Upper lobe of right lung (tissue), 1 donor: ENCODE measurements around the gene GTF3C5. TPM values are rescaled to one million over a fixed set of nuclear protein-coding genes. Genes with fewer than 3 reads are reported as not detected.

ENCODE experiments used
- ATAC-seq: fragments of 200-7000 bp; cut with Tn5 transposase; one replicate; pipeline ENCODE4 v1.9.1; 2020; ENCODE audit warnings: mild to moderate bottlenecking, moderate library complexity
- DNase-seq: peaks from one replicate; pipeline ENCODE4 v3.0.0-alpha.2; 2020
- H3K27ac ChIP-seq: fragments of 200-600 bp; one replicate; pipeline ENCODE4 v1.8.0; 2022
- H3K27me3 ChIP-seq: fragments of 200-600 bp; one replicate; pipeline ENCODE4 v1.8.0; 2022; ENCODE audit warnings: mild to moderate bottlenecking
- H3K36me3 ChIP-seq: fragments of 200-600 bp; one replicate; pipeline ENCODE4 v1.8.0; 2022
- H3K4me1 ChIP-seq: fragments of 200-600 bp; one replicate; pipeline ENCODE4 v1.8.0; 2022
- H3K4me3 ChIP-seq: fragments of 200-600 bp; one replicate; pipeline ENCODE4 v1.8.0; 2022; ENCODE audit warnings: mild to moderate bottlenecking
- H3K9me3 ChIP-seq: fragments of 200-600 bp; one replicate; pipeline ENCODE4 v1.8.0; 2022
- CTCF ChIP-seq: fragments of 200-600 bp; IDR thresholded peaks from one replicate; pipeline ENCODE4 v1.8.0; 2022; ENCODE audit warnings: antibody characterized with exemption
- intact Hi-C: fragments of 100-400 bp; cut with DNase I; formaldehyde crosslinking; loops from one replicate; pipeline ENCODE4 v1.11.0; 2022
- total RNA-seq: library from RNA; stranded (reverse); fragmentation: NEBNext Ultra II Directional; extraction: Animal tissue kit (Norgen Biotek cat#: 25700); gene quantifications from one replicate; pipeline ENCODE4 v1.2.1, GENCODE V29; 2021
- donor health status: DM: no; HTN: yes; CAD: no; lungs with severe emphysema.

Gene GTF3C5
- total RNA-seq, 1 donor from 2014 or later: 41.7 TPM

DNA sequence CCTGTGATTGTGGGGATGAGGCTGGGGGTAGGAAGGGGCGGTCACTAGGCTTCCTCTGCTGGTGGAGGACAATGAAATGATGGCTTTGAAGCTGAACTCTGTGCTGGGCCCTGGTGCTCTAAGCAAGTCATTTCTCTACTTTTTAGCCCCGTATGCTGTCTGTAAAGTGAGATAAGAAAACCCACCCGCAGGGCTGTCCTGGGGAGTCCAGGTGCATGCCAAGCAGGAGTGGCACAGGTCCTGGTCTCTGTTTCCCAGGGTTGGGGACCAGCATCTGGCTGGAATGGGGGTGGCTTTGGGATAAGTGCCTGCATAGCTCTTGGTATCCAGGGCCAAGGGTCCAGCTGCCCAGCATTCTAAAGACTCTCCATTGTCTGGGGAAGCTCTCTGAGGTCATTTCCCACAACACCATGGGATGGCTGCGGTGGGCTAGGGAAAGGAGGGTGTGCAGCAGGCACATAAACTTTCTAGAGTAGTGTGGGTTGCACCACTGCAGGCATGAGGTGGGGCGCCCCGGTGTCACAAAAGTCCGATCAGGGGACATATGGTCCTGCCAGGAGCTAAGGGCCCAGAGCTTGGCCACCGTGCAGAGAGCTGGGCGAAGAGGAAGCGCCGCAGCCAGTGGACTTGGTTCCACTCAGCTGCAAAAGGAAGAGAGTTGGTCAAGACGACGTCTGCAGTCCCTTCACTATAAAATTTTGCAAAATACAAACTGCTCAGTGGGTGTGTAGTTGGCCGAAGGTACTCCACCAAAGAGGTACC lies 25.6 kb upstream of the GTF3C5 start:
- Histone ChIP-seq H3K9me3 (no peaks in the 10 kb centered on the region), H3K27ac (no peak overlapping the region), H3K4me1 (no peaks in the 10 kb centered on the region), H3K36me3 (no peaks in the 10 kb centered on the region), H3K4me3 (no peak overlapping the region), H3K27me3 (peaks cover 21% of the 10 kb centered on the region)
- DNase-seq (no peak), ATAC-seq (no peak)
- intact Hi-C loops: no loop called here
- TF ChIP-seq CTCF: no peak

DNA sequence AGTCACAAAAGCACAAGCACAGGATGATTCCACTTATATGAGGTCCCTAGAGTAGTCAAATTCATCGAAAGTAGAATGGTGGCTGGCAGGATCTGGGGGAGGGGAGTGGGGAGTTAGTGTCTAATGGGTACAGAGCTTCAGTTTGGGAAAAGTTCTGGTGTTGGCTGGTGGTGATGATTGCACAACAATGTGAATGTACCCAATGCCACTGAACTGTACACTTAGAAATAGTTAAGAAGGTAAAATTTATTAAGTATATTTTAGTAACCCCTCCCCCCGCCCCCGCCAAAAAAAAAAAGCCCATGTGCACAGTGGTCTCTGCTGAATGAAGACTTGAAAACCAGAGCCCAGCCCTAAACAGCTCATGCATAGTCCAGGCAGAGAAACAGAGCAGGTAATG lies 24.8 kb upstream of the GTF3C5 start:
- no peaks in the 10 kb centered on the region for H3K9me3 ChIP-seq
- peaks cover 21% of the 10 kb centered on the region for H3K27me3 ChIP-seq
- DNase-seq (no peak), ATAC-seq (no peak)
- no peaks in the 10 kb centered on the region for H3K36me3 ChIP-seq
- H3K4me1 ChIP-seq: no peaks in the 10 kb centered on the region
- no peak for TF ChIP-seq CTCF
- intact Hi-C loops: no loop called here
- no peak overlapping the region for H3K27ac ChIP-seq
- H3K4me3 ChIP-seq: no peak overlapping the region

DNA sequence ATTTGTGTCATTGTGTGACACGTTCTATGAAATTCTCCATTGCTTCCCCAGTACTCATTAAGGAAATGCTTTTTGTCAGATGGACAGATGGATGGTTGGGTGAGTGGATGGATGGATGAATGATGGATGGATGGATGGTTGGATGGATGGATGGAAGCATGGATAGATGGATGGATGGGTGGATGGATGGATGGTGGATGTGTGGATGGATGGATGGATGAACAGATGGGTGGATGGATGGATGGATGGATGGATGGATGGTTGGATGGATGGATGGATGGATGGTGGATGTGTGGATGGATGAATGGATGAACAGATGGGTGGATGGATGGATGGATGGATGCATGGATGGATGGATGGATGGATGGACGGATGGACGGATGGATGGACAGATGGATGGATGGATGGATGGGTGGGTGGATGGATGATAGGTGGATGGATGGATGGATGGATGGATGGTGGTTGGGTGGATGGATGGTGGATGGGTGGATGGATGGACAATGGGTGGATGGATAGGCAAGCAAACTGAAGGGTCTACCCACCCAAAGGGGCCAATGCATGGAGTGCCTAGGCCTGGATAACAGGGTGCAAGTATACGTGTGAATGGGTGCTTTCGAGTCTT lies 24.0 kb upstream of the GTF3C5 start:
- H3K4me3 ChIP-seq: no peak overlapping the region
- intact Hi-C loops: no loop called here
- H3K4me1 ChIP-seq: no peaks in the 10 kb centered on the region
- peaks cover 21% of the 10 kb centered on the region for H3K27me3 ChIP-seq
- DNase-seq (no peak), ATAC-seq (no peak)
- no peak overlapping the region for H3K27ac ChIP-seq
- TF ChIP-seq CTCF: no peak
- no peaks in the 10 kb centered on the region for H3K36me3 ChIP-seq
- no peaks in the 10 kb centered on the region for H3K9me3 ChIP-seq

DNA sequence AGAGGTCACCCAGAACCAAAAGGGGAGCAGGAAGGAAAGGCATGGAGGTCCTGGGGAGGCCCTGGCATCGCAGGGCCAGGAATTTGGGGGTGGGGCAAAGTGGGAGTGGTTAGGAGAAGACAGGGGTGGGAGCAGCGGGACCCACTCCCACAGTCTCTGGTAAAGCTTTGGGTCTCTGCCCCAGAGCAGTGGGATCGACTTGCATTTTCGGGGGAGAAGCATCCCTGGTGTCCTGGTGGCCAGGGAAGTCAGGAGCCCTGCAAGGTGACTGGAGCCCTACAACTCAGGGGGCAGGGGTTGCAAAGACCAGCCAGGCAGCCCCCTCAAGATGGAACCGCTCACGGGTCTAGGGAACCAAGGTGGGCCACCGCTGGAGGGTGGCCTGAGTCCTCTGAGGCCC lies 22.4 kb upstream of the GTF3C5 start:
- no peaks in the 10 kb centered on the region for H3K9me3 ChIP-seq
- DNase-seq: no peak
- intact Hi-C loops: no loop called here
- H3K27ac ChIP-seq: no peak overlapping the region
- ATAC-seq: no peak
- H3K36me3 ChIP-seq: no peaks in the 10 kb centered on the region
- no peak overlapping the region for H3K4me3 ChIP-seq
- no peak for TF ChIP-seq CTCF
- H3K27me3 ChIP-seq: peaks cover 7% of the 10 kb centered on the region
- no peaks in the 10 kb centered on the region for H3K4me1 ChIP-seq

- ATAC-seq (no peak), DNase-seq (no peak)
- Histone ChIP-seq H3K4me1 (no peaks in the 10 kb centered on the region), H3K36me3 (no peaks in the 10 kb centered on the region), H3K9me3 (no peaks in the 10 kb centered on the region), H3K27ac (no peak overlapping the region), H3K27me3 (peaks cover 3% of the 10 kb centered on the region), H3K4me3 (no peak overlapping the region)
- intact Hi-C loops: no loop called here
- no peak for TF ChIP-seq CTCF
These were observed 22.0 kb upstream of the GTF3C5 start for GRCh38 chr9:133008824-133009223.
